WTC11 (cell line): ENCODE results near the gene IL17RA.

ENCODE experiments used
- ATF1 ChIP-seq: sonication (generic); formaldehyde crosslinking; IDR thresholded peaks from 2 replicates; pipeline ENCODE4 v1.8.1; 2023; ENCODE audit warnings: mild to moderate bottlenecking, moderate library complexity, missing genetic modification reagents
- CTCF ChIP-seq: fragments of 200-600 bp; IDR thresholded peaks from 2 replicates; pipeline ENCODE4 v1.8.0; 2022; ENCODE audit warnings: antibody characterized with exemption
- FOXK1 ChIP-seq: sonication (generic); formaldehyde crosslinking; IDR thresholded peaks from 2 replicates; pipeline ENCODE4 v1.8.0; 2022; ENCODE audit warnings: mild to moderate bottlenecking, moderate library complexity, missing genetic modification reagents
- NR3C1 ChIP-seq: sonication (generic); formaldehyde crosslinking; conservative IDR thresholded peaks from 2 replicates; pipeline ENCODE4 v1.8.1; 2023; ENCODE audit warnings: low read depth, mild to moderate bottlenecking, missing genetic modification reagents
- PREB ChIP-seq: sonication (generic); formaldehyde crosslinking; IDR thresholded peaks from 2 replicates; pipeline ENCODE4 v1.8.1; 2022; ENCODE audit warnings: mild to moderate bottlenecking, missing genetic modification reagents, moderate library complexity, borderline replicate concordance

DNA sequence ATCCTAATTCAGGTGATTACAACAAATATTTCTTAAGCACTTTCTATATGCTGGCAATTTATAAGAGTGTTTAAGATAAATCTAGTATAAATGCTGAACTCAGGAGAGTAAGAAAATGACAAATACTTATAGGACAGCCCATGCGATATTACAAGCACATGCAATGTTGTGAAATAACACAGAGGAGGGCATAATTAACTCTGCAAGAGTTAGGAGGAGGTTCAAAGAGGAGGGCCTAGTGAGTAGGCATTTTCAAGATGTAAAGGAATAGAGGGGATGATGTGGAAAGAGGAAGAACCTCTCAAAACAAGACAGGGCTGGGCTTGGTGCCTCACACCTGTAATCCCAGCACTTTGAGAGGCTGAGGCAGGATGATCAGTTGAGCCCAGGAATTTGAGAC, 37.1 kb upstream of the IL17RA start:
- TF ChIP-seq PREB (CRISPR knock-in tag) (no peak), CTCF (no peak), NR3C1 (CRISPR knock-in tag) (no peak), ATF1 (CRISPR knock-in tag) (no peak), FOXK1 (CRISPR knock-in tag) (no peak)
